ENCODE measurements around the gene DYNLRB2. TPM values are rescaled to one million over a fixed set of nuclear protein-coding genes. Genes with fewer than 3 reads are reported as not detected.

DYNLRB2 gene
- total and polyA plus RNA-seq, 3 experiments from 2014 or later = 0.58 to 0.83 TPM; not detected in 1

- Histone ChIP-seq H3K27ac (ENCODE audit: low read depth, low read length) (no peak overlapping the region), H3K4me3 (ENCODE audit: low read length) (no peak overlapping the region), H3K36me3 (ENCODE audit: insufficient read depth, low read length) (no peaks in the 10 kb centered on the region), H3K9me3 (ENCODE audit: low read length) (no peaks in the 10 kb centered on the region), H3K4me1 (ENCODE audit: insufficient read depth, low read length) (peaks cover 7% of the 10 kb centered on the region), H3K27me3 (ENCODE audit: insufficient read depth, low read length, poor library complexity, severe bottlenecking) (no peaks in the 10 kb centered on the region)
- H3K36me3 Mint-ChIP-seq = no peaks in the 10 kb centered on the region
- ChIA-PET POLR2A (no interaction called here), CTCF (no interaction called here)
- H3K4me3 Mint-ChIP-seq = no peak overlapping the region
- H3K27ac Mint-ChIP-seq = peak overlapping the region in 1 of 8 donors; percentile 43
- no peak for DNase-seq
- peaks cover 0 to 4% of the 10 kb centered on the region in 2 donors for H3K27me3 Mint-ChIP-seq
- H3K4me1 Mint-ChIP-seq = peaks cover 6 to 17% (median 14%) of the 10 kb centered on the region in 3 donors
- H3K9me3 Mint-ChIP-seq = no peaks in the 10 kb centered on the region
Observed at GRCh38 chr16:80554033-80554432, 13.2 kb downstream of the DYNLRB2 start.

GRCh38 chr16:80556481-80556880 is 15.7 kb downstream of the DYNLRB2 start:
- no peaks in the 10 kb centered on the region for H3K9me3 ChIP-seq (ENCODE audit: low read length)
- POLR2A ChIA-PET = no interaction called here

GRCh38 chr16:80557037-80557436 is 16.2 kb downstream of the DYNLRB2 start:
- H3K9me3 Mint-ChIP-seq = no peaks in the 10 kb centered on the region
- Histone ChIP-seq H3K4me3 (ENCODE audit: low read length) (no peak overlapping the region), H3K9me3 (ENCODE audit: low read length) (no peaks in the 10 kb centered on the region), H3K27ac (ENCODE audit: low read depth, low read length) (no peak overlapping the region), H3K4me1 (ENCODE audit: insufficient read depth, low read length) (peaks cover 7% of the 10 kb centered on the region), H3K36me3 (ENCODE audit: insufficient read depth, low read length) (no peaks in the 10 kb centered on the region), H3K27me3 (ENCODE audit: insufficient read depth, low read length, poor library complexity, severe bottlenecking) (no peaks in the 10 kb centered on the region)
- no peak overlapping the region for H3K4me3 Mint-ChIP-seq
- peaks cover 6 to 17% (median 14%) of the 10 kb centered on the region in 3 donors for H3K4me1 Mint-ChIP-seq
- no peak for DNase-seq
- no peaks in the 10 kb centered on the region for H3K36me3 Mint-ChIP-seq
- POLR2A ChIA-PET = no interaction called here
- H3K27me3 Mint-ChIP-seq = peaks cover 0 to 4% of the 10 kb centered on the region in 2 donors
- CTCF ChIA-PET = no interaction called here
- no peak overlapping the region for H3K27ac Mint-ChIP-seq

More at GRCh38 chr16:80556481-80556880, 15.7 kb downstream of the DYNLRB2 start:
- H3K4me1 ChIP-seq (ENCODE audit: insufficient read depth, low read length) = peaks cover 7% of the 10 kb centered on the region
- H3K4me3 Mint-ChIP-seq = no peak overlapping the region
- no peaks in the 10 kb centered on the region for H3K36me3 ChIP-seq (ENCODE audit: insufficient read depth, low read length)
- no peaks in the 10 kb centered on the region for H3K36me3 Mint-ChIP-seq
- H3K27me3 ChIP-seq (ENCODE audit: insufficient read depth, low read length, poor library complexity, severe bottlenecking) = no peaks in the 10 kb centered on the region
- peaks cover 0 to 4% of the 10 kb centered on the region in 2 donors for H3K27me3 Mint-ChIP-seq
- H3K27ac ChIP-seq (ENCODE audit: low read depth, low read length) = no peak overlapping the region
- no peak for DNase-seq
- no peak overlapping the region for H3K4me3 ChIP-seq (ENCODE audit: low read length)
- no peaks in the 10 kb centered on the region for H3K9me3 Mint-ChIP-seq
- CTCF ChIA-PET = no interaction called here
- H3K4me1 Mint-ChIP-seq = peaks cover 6 to 17% (median 14%) of the 10 kb centered on the region in 3 donors
- no peak overlapping the region for H3K27ac Mint-ChIP-seq

GRCh38 chr16:80559369-80559768 is 18.6 kb downstream of the DYNLRB2 start:
- Mint-ChIP-seq H3K4me3 (no peak overlapping the region), H3K27me3 (peaks cover 0 to 4% of the 10 kb centered on the region in 2 donors), H3K9me3 (no peaks in the 10 kb centered on the region), H3K4me1 (peaks cover 8 to 13% (median 10%) of the 10 kb centered on the region in 3 donors), H3K27ac (no peak overlapping the region), H3K36me3 (no peaks in the 10 kb centered on the region)
- Histone ChIP-seq H3K9me3 (ENCODE audit: low read length) (no peaks in the 10 kb centered on the region), H3K27ac (ENCODE audit: low read depth, low read length) (no peak overlapping the region), H3K27me3 (ENCODE audit: insufficient read depth, low read length, poor library complexity, severe bottlenecking) (no peaks in the 10 kb centered on the region), H3K4me1 (ENCODE audit: insufficient read depth, low read length) (peaks cover 8% of the 10 kb centered on the region), H3K36me3 (ENCODE audit: insufficient read depth, low read length) (no peaks in the 10 kb centered on the region), H3K4me3 (ENCODE audit: low read length) (no peak overlapping the region)
- POLR2A ChIA-PET = no interaction called here
- CTCF ChIA-PET = no interaction called here
- no peak for DNase-seq

GRCh38 chr16:80563066-80563465 is 22.3 kb downstream of the DYNLRB2 start:
- no peaks in the 10 kb centered on the region for H3K27me3 ChIP-seq (ENCODE audit: insufficient read depth, low read length, poor library complexity, severe bottlenecking)
- ChIA-PET POLR2A (no interaction called here), CTCF (no interaction called here)
- no peaks in the 10 kb centered on the region for H3K9me3 ChIP-seq (ENCODE audit: low read length)
- Mint-ChIP-seq H3K4me1 (peaks cover 17 to 30% (median 19%) of the 10 kb centered on the region in 3 donors), H3K4me3 (no peak overlapping the region), H3K36me3 (peaks cover 0 to 4% (median 0%) of the 10 kb centered on the region in 3 donors), H3K27ac (no peak overlapping the region), H3K27me3 (no peaks in the 10 kb centered on the region), H3K9me3 (no peaks in the 10 kb centered on the region)
- no peak overlapping the region for H3K4me3 ChIP-seq (ENCODE audit: low read length)
- H3K36me3 ChIP-seq (ENCODE audit: insufficient read depth, low read length) = no peaks in the 10 kb centered on the region
- peaks cover 16% of the 10 kb centered on the region for H3K4me1 ChIP-seq (ENCODE audit: insufficient read depth, low read length)
- no peak overlapping the region for H3K27ac ChIP-seq (ENCODE audit: low read depth, low read length)
- DNase-seq = no peak

GRCh38 chr16:80564394-80564793 is 23.6 kb downstream of the DYNLRB2 start:
- no peaks in the 10 kb centered on the region for H3K27me3 Mint-ChIP-seq
- no peaks in the 10 kb centered on the region for H3K27me3 ChIP-seq (ENCODE audit: insufficient read depth, low read length, poor library complexity, severe bottlenecking)
- POLR2A ChIA-PET = interaction anchor here (0.9 kb wide), 1 partner anchor 16 kb away, joined by 5 read pairs; no protein-coding TSS in a partner anchor
- H3K27ac Mint-ChIP-seq = peak overlapping the region; percentile 22 to 90 (median 74)
- CTCF ChIA-PET = interaction anchor here (0.8 to 1.4 kb wide), 4 partner anchors 13 to 243 kb away, joined by 3 to 6 read pairs (median 3); no protein-coding TSS in a partner anchor
- H3K36me3 Mint-ChIP-seq = peaks cover 0 to 4% (median 0%) of the 10 kb centered on the region in 3 donors
- H3K27ac ChIP-seq (ENCODE audit: low read depth, low read length) = no peak overlapping the region
- no peaks in the 10 kb centered on the region for H3K9me3 ChIP-seq (ENCODE audit: low read length)
- peak overlapping the region; percentile 7 to 65 (median 46) for H3K4me3 Mint-ChIP-seq
- peaks cover 24% of the 10 kb centered on the region for H3K4me1 ChIP-seq (ENCODE audit: insufficient read depth, low read length)
- peak in 1 of 5 donors; percentile 15 for DNase-seq
- H3K4me3 ChIP-seq (ENCODE audit: low read length) = no peak overlapping the region
- H3K4me1 Mint-ChIP-seq = peaks cover 25 to 38% (median 26%) of the 10 kb centered on the region in 3 donors
- H3K9me3 Mint-ChIP-seq = no peaks in the 10 kb centered on the region
- H3K36me3 ChIP-seq (ENCODE audit: insufficient read depth, low read length) = no peaks in the 10 kb centered on the region

- Histone ChIP-seq H3K4me1 (ENCODE audit: insufficient read depth, low read length) (peaks cover 23% of the 10 kb centered on the region), H3K27me3 (ENCODE audit: insufficient read depth, low read length, poor library complexity, severe bottlenecking) (no peaks in the 10 kb centered on the region), H3K36me3 (ENCODE audit: insufficient read depth, low read length) (no peaks in the 10 kb centered on the region), H3K9me3 (ENCODE audit: low read length) (no peaks in the 10 kb centered on the region), H3K4me3 (ENCODE audit: low read length) (no peak overlapping the region), H3K27ac (ENCODE audit: low read depth, low read length) (no peak overlapping the region)
- Mint-ChIP-seq H3K9me3 (peaks cover 0 to 1% (median 0%) of the 10 kb centered on the region in 5 donors), H3K36me3 (peaks cover 0 to 14% (median 2%) of the 10 kb centered on the region in 3 donors), H3K27me3 (no peaks in the 10 kb centered on the region), H3K4me3 (peak overlapping the region in 6 of 7 donors; percentile 23 to 84 (median 48)), H3K27ac (peak overlapping the region in 5 of 8 donors; percentile 13 to 89 (median 59)), H3K4me1 (peaks cover 33 to 46% (median 33%) of the 10 kb centered on the region in 3 donors)
- ChIA-PET POLR2A (interaction anchor here (0.6 to 1.0 kb wide), 2 partner anchors 11 to 89 kb away, joined by 3 read pairs; no protein-coding TSS in a partner anchor), CTCF (no interaction called here)
- peak in 3 of 5 donors; percentile 3 to 83 (median 34) for DNase-seq
Observed at GRCh38 chr16:80569440-80570105, 28.8 kb downstream of the DYNLRB2 start.

- Histone ChIP-seq H3K27me3 (ENCODE audit: insufficient read depth, low read length, poor library complexity, severe bottlenecking) (no peaks in the 10 kb centered on the region), H3K36me3 (ENCODE audit: insufficient read depth, low read length) (no peaks in the 10 kb centered on the region), H3K4me1 (ENCODE audit: insufficient read depth, low read length) (peaks cover 17% of the 10 kb centered on the region), H3K4me3 (ENCODE audit: low read length) (no peak overlapping the region), H3K27ac (ENCODE audit: low read depth, low read length) (no peak overlapping the region), H3K9me3 (ENCODE audit: low read length) (no peaks in the 10 kb centered on the region)
- peaks cover 28 to 41% (median 28%) of the 10 kb centered on the region in 3 donors for H3K4me1 Mint-ChIP-seq
- peaks cover 0 to 14% (median 2%) of the 10 kb centered on the region in 3 donors for H3K36me3 Mint-ChIP-seq
- POLR2A ChIA-PET = interaction anchor here (1.0 kb wide), 1 partner anchor 10 kb away, joined by 3 read pairs; no protein-coding TSS in a partner anchor
- H3K27me3 Mint-ChIP-seq = no peaks in the 10 kb centered on the region
- H3K27ac Mint-ChIP-seq = peak overlapping the region in 5 of 8 donors; percentile 13 to 89 (median 59)
- DNase-seq = no peak
- H3K4me3 Mint-ChIP-seq = peak overlapping the region in 6 of 7 donors; percentile 23 to 84 (median 48)
- CTCF ChIA-PET = no interaction called here
- H3K9me3 Mint-ChIP-seq = peaks cover 0 to 1% (median 0%) of the 10 kb centered on the region in 5 donors
Observed at GRCh38 chr16:80570106-80570478, 29.3 kb downstream of the DYNLRB2 start.

Measured in CD8-positive, alpha-beta memory T cell (primary cell).